ENCODE data around the gene POLR3G.

Gene POLR3G

GRCh38 chr5:90548069-90548593 is 73.5 kb downstream of the POLR3G start:
- no peaks in the 10 kb centered on the region for H3K36me3 ChIP-seq (ENCODE audit: control insufficient read depth, low read length)
- no peak for TF ChIP-seq EZH2phosphoT487 (IDR thresholded peaks at IDR 0.05; ENCODE audit: borderline replicate concordance, low read length)
- TF ChIP-seq CTCF (IDR thresholded peaks at IDR 0.05; ENCODE audit: low read depth, low read length, poor library complexity, severe bottlenecking), result no peak
- no peaks in the 10 kb centered on the region for H3F3A ChIP-seq (ENCODE audit: control insufficient read depth, insufficient read depth)
- H4K20me1 ChIP-seq (ENCODE audit: control insufficient read depth, insufficient read depth, low read depth, low read length), result no peaks in the 10 kb centered on the region
- H3K9me3 ChIP-seq (ENCODE audit: control insufficient read depth, insufficient read depth, low read length), result no peaks in the 10 kb centered on the region
- H3K79me2 ChIP-seq (ENCODE audit: control insufficient read depth, low read length), result no peaks in the 10 kb centered on the region
- H3K4me3 ChIP-seq (ENCODE audit: low read length), result no peak overlapping the region
- peaks cover 50% of the 10 kb centered on the region for H3K27me3 ChIP-seq (ENCODE audit: control insufficient read depth, low read length)
- no peaks in the 10 kb centered on the region for H3K4me1 ChIP-seq (ENCODE audit: control insufficient read depth, low read length)
- H3K27ac ChIP-seq (ENCODE audit: low read depth, low read length), result no peak overlapping the region
- no peak overlapping the region for H3K4me2 ChIP-seq (ENCODE audit: low read length)
- H3K9me2 ChIP-seq (replicated peaks; ENCODE audit: control insufficient read depth, low read length), result no peaks in the 10 kb centered on the region

- TF ChIP-seq EZH2phosphoT487 (IDR thresholded peaks at IDR 0.05; ENCODE audit: borderline replicate concordance, low read length), result no peak
- TF ChIP-seq CTCF (IDR thresholded peaks at IDR 0.05; ENCODE audit: low read depth, low read length, poor library complexity, severe bottlenecking), result no peak
- H3K9me2 ChIP-seq (replicated peaks; ENCODE audit: control insufficient read depth, low read length), result no peaks in the 10 kb centered on the region
- H3K27ac ChIP-seq (ENCODE audit: low read depth, low read length), result no peak overlapping the region
- H3K4me1 ChIP-seq (ENCODE audit: control insufficient read depth, low read length), result no peaks in the 10 kb centered on the region
- H3K9me3 ChIP-seq (ENCODE audit: control insufficient read depth, insufficient read depth, low read length), result no peaks in the 10 kb centered on the region
- H3F3A ChIP-seq (ENCODE audit: control insufficient read depth, insufficient read depth), result no peaks in the 10 kb centered on the region
- H3K27me3 ChIP-seq (ENCODE audit: control insufficient read depth, low read length), result peaks cover 54% of the 10 kb centered on the region
- H4K20me1 ChIP-seq (ENCODE audit: control insufficient read depth, insufficient read depth, low read depth, low read length), result no peaks in the 10 kb centered on the region
- no peaks in the 10 kb centered on the region for H3K79me2 ChIP-seq (ENCODE audit: control insufficient read depth, low read length)
- no peak overlapping the region for H3K4me3 ChIP-seq (ENCODE audit: low read length)
- no peak overlapping the region for H3K4me2 ChIP-seq (ENCODE audit: low read length)
- no peaks in the 10 kb centered on the region for H3K36me3 ChIP-seq (ENCODE audit: control insufficient read depth, low read length)
Measured at GRCh38 chr5:90549223-90549622, 74.6 kb downstream of the POLR3G start.

- Histone ChIP-seq H3K9me2 (replicated peaks; ENCODE audit: control insufficient read depth, low read length) (no peaks in the 10 kb centered on the region), H3K4me1 (ENCODE audit: control insufficient read depth, low read length) (no peaks in the 10 kb centered on the region), H3K27me3 (ENCODE audit: control insufficient read depth, low read length) (peaks cover 56% of the 10 kb centered on the region), H3K4me2 (ENCODE audit: low read length) (no peak overlapping the region), H3K27ac (ENCODE audit: low read depth, low read length) (no peak overlapping the region), H3K36me3 (ENCODE audit: control insufficient read depth, low read length) (no peaks in the 10 kb centered on the region), H4K20me1 (ENCODE audit: control insufficient read depth, insufficient read depth, low read depth, low read length) (no peaks in the 10 kb centered on the region), H3K79me2 (ENCODE audit: control insufficient read depth, low read length) (no peaks in the 10 kb centered on the region), H3K9me3 (ENCODE audit: control insufficient read depth, insufficient read depth, low read length) (no peaks in the 10 kb centered on the region), H3F3A (ENCODE audit: control insufficient read depth, insufficient read depth) (no peaks in the 10 kb centered on the region), H3K4me3 (ENCODE audit: low read length) (no peak overlapping the region)
- TF ChIP-seq CTCF (IDR thresholded peaks at IDR 0.05; ENCODE audit: low read depth, low read length, poor library complexity, severe bottlenecking), result no peak
- no peak for TF ChIP-seq EZH2phosphoT487 (IDR thresholded peaks at IDR 0.05; ENCODE audit: borderline replicate concordance, low read length)
Measured at GRCh38 chr5:90549729-90550275, 75.1 kb downstream of the POLR3G start.
